ENCODE data around the gene CSTF2T. TPM values are rescaled to one million over a fixed set of nuclear protein-coding genes. Genes with fewer than 3 reads are reported as not detected.

Gene CSTF2T
- total and polyA plus RNA-seq, 2 donors (not counting 1 experiment from before 2014, with no cell fraction given), result 4.5 to 36.4 TPM

GRCh38 chr10:51654918-51655317, 44.5 kb downstream of the CSTF2T start:
- Histone ChIP-seq H4K20me1 (ENCODE audit: control insufficient read depth, insufficient read depth, low read length, poor library complexity, severe bottlenecking) (no peaks in the 10 kb centered on the region), H3K27me3 (replicated peaks in 1 of 4; ENCODE audit: control extremely low read depth in 1 of 4, control insufficient read depth in 3 of 4, insufficient read depth in 4 of 4, low read length in 3 of 4) (no peaks in the 10 kb centered on the region), H3K9ac (ENCODE audit: low read length) (no peak overlapping the region), H3K9me3 (ENCODE audit: control extremely low read depth in 1 of 3, control insufficient read depth in 2 of 3, insufficient read depth in 1 of 3, low read length in 2 of 3) (no peaks in the 10 kb centered on the region), H3K4me3 (ENCODE audit: control extremely low read depth in 1 of 5, extremely low read depth in 1 of 5, insufficient read depth in 1 of 5, low read depth in 2 of 5, low read length in 4 of 5) (no peak overlapping the region), H3K79me2 (ENCODE audit: control insufficient read depth, insufficient read depth, low read length) (no peaks in the 10 kb centered on the region), H3K27ac (ENCODE audit: low read length in 2 of 2) (no peak overlapping the region), H2AFZ (ENCODE audit: insufficient read depth, low read depth, low read length, poor library complexity, severe bottlenecking) (no peak overlapping the region), H3K36me3 (replicated peaks in 1 of 2; ENCODE audit: control extremely low read depth in 1 of 2, control insufficient read depth in 1 of 2, extremely low read depth in 1 of 2, insufficient read depth in 2 of 2, low read length in 1 of 2) (no peaks in the 10 kb centered on the region), H3K4me1 (ENCODE audit: control insufficient read depth in 2 of 2, insufficient read depth in 2 of 2, low read length in 2 of 2) (no peaks in the 10 kb centered on the region), H3K4me2 (replicated peaks; ENCODE audit: low read depth, low read length, poor library complexity, severe bottlenecking) (no peak overlapping the region)
- no peak overlapping the region for H3K4me3 Mint-ChIP-seq
- POLR2A ChIA-PET, result no interaction called here
- intact Hi-C loops (cut with micrococcal nuclease), result no loop called here
- CTCF ChIA-PET, result no interaction called here
- WGBS (ENCODE audit: insufficient coverage), result no CpG with 5 or more reads among the region's 1 CpG
- ATAC-seq (ENCODE audit: low read depth), result no peak
- DNase-seq, result no peak
- TF ChIP-seq CTCF (IDR thresholded peaks at IDR 0.05), result no peak
- TF ChIP-seq EZH2 (IDR thresholded peaks at IDR 0.05; ENCODE audit: borderline replicate concordance, insufficient read depth, low read depth, low read length, poor library complexity, severe bottlenecking), result no peak
- H3K4me1 Mint-ChIP-seq, result no peaks in the 10 kb centered on the region
- no peaks in the 10 kb centered on the region for H3K9me3 Mint-ChIP-seq (ENCODE audit: insufficient read depth)
- H3K27ac Mint-ChIP-seq, result no peak overlapping the region
- H3K27me3 Mint-ChIP-seq, result peaks cover 12% of the 10 kb centered on the region

- no peaks in the 10 kb centered on the region for H3K4me1 Mint-ChIP-seq
- no peaks in the 10 kb centered on the region for H3K4me1 ChIP-seq (ENCODE audit: control insufficient read depth in 2 of 2, insufficient read depth in 2 of 2, low read length in 2 of 2)
- intact Hi-C loops (cut with micrococcal nuclease), result no loop called here
- H3K9me3 ChIP-seq (ENCODE audit: control extremely low read depth in 1 of 3, control insufficient read depth in 2 of 3, insufficient read depth in 1 of 3, low read length in 2 of 3), result no peaks in the 10 kb centered on the region
- H3K4me3 ChIP-seq (ENCODE audit: control extremely low read depth in 1 of 5, extremely low read depth in 1 of 5, insufficient read depth in 1 of 5, low read depth in 2 of 5, low read length in 4 of 5), result no peak overlapping the region
- DNase-seq, result no peak
- TF ChIP-seq EZH2 (IDR thresholded peaks at IDR 0.05; ENCODE audit: borderline replicate concordance, insufficient read depth, low read depth, low read length, poor library complexity, severe bottlenecking), result no peak
- no peak for TF ChIP-seq CTCF (IDR thresholded peaks at IDR 0.05)
- ChIA-PET CTCF (no interaction called here), POLR2A (no interaction called here)
- no peaks in the 10 kb centered on the region for H3K79me2 ChIP-seq (ENCODE audit: control insufficient read depth, insufficient read depth, low read length)
- no peaks in the 10 kb centered on the region for H3K9me3 Mint-ChIP-seq (ENCODE audit: insufficient read depth)
- no peak for ATAC-seq (ENCODE audit: low read depth)
- H3K27ac ChIP-seq (ENCODE audit: low read length in 2 of 2), result no peak overlapping the region
- H3K9ac ChIP-seq (ENCODE audit: low read length), result no peak overlapping the region
- no peak overlapping the region for H2AFZ ChIP-seq (ENCODE audit: insufficient read depth, low read depth, low read length, poor library complexity, severe bottlenecking)
- H3K4me3 Mint-ChIP-seq, result no peak overlapping the region
- H3K4me2 ChIP-seq (replicated peaks; ENCODE audit: low read depth, low read length, poor library complexity, severe bottlenecking), result no peak overlapping the region
- H3K27me3 ChIP-seq (replicated peaks in 1 of 4; ENCODE audit: control extremely low read depth in 1 of 4, control insufficient read depth in 3 of 4, insufficient read depth in 4 of 4, low read length in 3 of 4), result no peaks in the 10 kb centered on the region
- peaks cover 11% of the 10 kb centered on the region for H3K27me3 Mint-ChIP-seq
- H3K36me3 ChIP-seq (replicated peaks in 1 of 2; ENCODE audit: control extremely low read depth in 1 of 2, control insufficient read depth in 1 of 2, extremely low read depth in 1 of 2, insufficient read depth in 2 of 2, low read length in 1 of 2), result no peaks in the 10 kb centered on the region
- H3K27ac Mint-ChIP-seq, result no peak overlapping the region
- no peaks in the 10 kb centered on the region for H4K20me1 ChIP-seq (ENCODE audit: control insufficient read depth, insufficient read depth, low read length, poor library complexity, severe bottlenecking)
Observed at GRCh38 chr10:51653025-51653424, 46.4 kb downstream of the CSTF2T start.

All from B cell (primary cell).